IPS DF 4.7 (cell line): ENCODE data around the gene REPS1.
"Not testable (repeated sequence)": the region's sequence is repeated elsewhere in the genome, so short reads cannot be mapped to it uniquely, and the experiment has no call there.

Experiments used
- DNase-seq: peaks from one replicate; pipeline ENCODE4 v3.0.0-alpha.2; 2013; ENCODE audit warnings: low spot score; ENCODE audit errors: extremely low read depth

REPS1 gene

GRCh38 chr6:138987643-138988468 is at the start of gene REPS1:
Gene REPS1, minus strand, starts transcription at chr6:138988253. Its CDS starts 571 bp downstream, at chr6:138987682.
- DNase-seq: peak; percentile 60

GRCh38 chr6:139037490-139037889 is 49.4 kb upstream of the REPS1 start:
- no peak for DNase-seq

GRCh38 chr6:139030228-139030963 is 42.3 kb upstream of the REPS1 start:
- no peak for DNase-seq

GRCh38 chr6:139029470-139030227 is 41.6 kb upstream of the REPS1 start:
- DNase-seq: no peak

- DNase-seq: peak; percentile 78
Observed at GRCh38 chr6:139028658-139029469, 40.8 kb upstream of the REPS1 start, which contains the start of gene ABRACL. Gene ABRACL, plus strand, starts transcription at chr6:139028745. Its CDS starts 5,416 bp downstream, at chr6:139034161.

GRCh38 chr6:139028215-139028657 is 40.2 kb upstream of the REPS1 start:
- no peak for DNase-seq

- DNase-seq: no peak
Observed at GRCh38 chr6:139027620-139028182, 39.6 kb upstream of the REPS1 start.

- DNase-seq: not testable (repeated sequence)
Observed at GRCh38 chr6:139025416-139025815, 37.4 kb upstream of the REPS1 start.

GRCh38 chr6:139020689-139021088 is 32.6 kb upstream of the REPS1 start:
- DNase-seq: no peak

GRCh38 chr6:139019722-139020121 is 31.7 kb upstream of the REPS1 start:
- DNase-seq: no peak

GRCh38 chr6:139017227-139017626 is 29.2 kb upstream of the REPS1 start:
- DNase-seq: no peak

GRCh38 chr6:139016337-139017213 is 28.5 kb upstream of the REPS1 start:
- DNase-seq: no peak

GRCh38 chr6:139014945-139015344 is 26.9 kb upstream of the REPS1 start:
- DNase-seq: no peak

- no peak for DNase-seq
Observed at GRCh38 chr6:139013185-139013800, 25.2 kb upstream of the REPS1 start.

- no peak for DNase-seq
Observed at GRCh38 chr6:139011980-139012379, 23.9 kb upstream of the REPS1 start.

GRCh38 chr6:139010674-139011073 is 22.6 kb upstream of the REPS1 start:
- no peak for DNase-seq

- no peak for DNase-seq
Observed at GRCh38 chr6:139008117-139008516, 20.1 kb upstream of the REPS1 start.

GRCh38 chr6:139007428-139007827 is 19.4 kb upstream of the REPS1 start:
- DNase-seq: no peak

GRCh38 chr6:139006477-139006876 is 18.4 kb upstream of the REPS1 start:
- no peak for DNase-seq
